ENCODE results near the gene TTYH1.

TTYH1 gene

DNA sequence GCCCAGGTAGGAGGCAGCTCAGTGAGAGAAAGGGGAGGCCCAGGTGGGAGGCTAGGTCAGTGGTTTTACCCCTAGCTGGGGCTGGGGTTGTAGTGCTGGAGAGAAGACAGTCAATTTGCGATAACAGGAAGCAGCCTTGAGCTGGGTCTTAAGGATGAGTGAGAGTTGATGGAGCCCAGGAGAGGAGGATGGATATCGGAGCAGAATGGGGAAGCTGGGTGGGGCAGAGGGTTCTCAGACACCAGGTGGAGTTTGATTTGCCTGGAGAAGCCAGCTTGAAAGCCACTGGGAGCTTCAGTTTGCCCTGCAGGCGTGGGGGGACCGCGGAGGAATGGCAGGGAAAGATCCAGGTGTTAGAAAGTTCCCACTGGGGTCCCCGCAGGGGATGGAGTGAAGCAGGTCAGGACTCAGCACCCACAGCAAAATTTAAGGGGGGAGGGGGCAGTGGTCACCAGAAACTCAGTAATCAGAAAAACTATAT lies 58.7 kb downstream of the TTYH1 start:
- no peak for DNase-seq

DNA sequence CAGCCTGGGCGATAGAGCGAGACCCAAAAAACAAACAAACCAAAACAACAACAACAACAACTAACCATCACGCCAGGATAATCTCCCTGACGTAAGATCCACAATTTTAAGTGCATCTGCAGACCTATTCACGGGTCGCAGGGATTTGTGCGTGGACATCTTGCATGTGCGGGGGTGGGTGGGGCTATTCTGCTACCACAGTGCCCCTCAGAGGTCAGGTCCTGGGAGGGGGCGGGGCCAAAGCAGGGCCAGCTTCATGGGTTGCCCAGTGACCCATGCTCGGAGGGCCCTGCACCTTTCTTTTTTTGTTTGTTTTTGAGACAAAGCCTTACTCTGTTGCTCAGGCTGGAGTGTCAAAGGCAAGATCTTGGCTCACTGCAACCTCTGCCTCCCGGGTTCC lies 60.4 kb downstream of the TTYH1 start:
- DNase-seq = no peak

DNA sequence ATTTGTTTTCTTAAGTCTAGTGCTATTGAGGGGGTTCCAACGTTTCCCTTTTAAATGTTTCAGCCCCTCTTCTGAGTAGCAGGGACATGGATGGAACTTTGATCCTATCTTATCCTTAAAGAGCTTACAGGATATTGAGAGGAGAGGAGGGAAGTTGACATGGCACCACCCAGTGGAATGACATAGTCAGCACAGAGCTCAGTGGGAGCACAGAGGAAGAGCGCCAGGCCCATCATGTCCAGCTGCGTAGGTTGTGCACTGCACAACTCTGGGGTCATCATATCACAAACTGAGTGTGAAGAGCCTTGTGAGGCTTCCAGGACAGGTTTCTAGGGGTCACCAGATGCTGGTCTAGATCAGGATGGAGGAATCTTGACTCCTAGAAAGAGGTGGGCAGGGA lies 62.4 kb downstream of the TTYH1 start:
- DNase-seq = no peak

DNA sequence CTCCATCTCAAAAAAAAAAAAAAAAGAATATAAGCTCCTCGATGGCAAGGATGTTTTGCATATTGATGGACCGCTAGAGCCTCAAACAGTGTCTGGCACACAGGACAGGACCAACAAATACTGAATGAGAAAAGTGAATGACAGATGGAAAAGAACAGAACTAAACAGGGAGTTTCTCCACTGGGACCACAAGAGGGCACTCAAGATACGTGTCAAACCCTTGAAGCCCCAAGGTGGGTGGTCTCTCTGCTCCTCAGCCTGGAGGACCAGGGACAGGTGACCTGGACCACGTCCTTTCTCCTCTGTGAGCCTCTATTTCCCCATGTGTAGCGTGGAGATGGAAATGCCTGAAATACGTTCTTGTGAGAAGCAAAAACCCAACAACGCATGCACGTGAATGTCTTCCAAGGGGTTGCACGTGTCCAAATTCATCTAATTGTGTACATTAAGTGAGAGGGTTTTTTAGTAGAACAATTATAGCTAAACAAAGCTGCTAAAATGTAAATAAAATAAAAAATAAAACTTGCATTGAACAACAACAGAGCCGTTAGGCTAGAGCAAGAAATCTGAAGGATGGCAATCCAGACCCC lies 63.5 kb downstream of the TTYH1 start:
- peak in 3 of 58 donors; percentile 2 to 12 (median 7) for DNase-seq

DNA sequence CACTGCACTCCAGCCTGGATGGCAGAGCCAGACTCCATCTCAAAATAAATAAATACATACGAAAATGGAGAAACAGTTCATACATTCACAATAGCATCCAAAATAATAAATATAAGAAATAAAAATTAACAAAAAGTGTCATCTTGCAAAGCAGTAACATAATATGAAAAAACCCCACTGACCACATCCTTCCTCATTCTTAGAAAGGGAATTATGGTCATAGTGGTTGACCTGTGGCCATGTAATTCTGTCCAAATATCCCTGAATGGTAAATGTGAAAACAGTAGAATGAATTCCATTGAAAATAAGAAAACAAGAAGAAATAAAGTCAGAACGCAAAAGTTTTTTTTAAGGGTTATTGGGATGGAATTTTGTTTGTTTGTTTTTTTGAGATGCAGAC lies 64.8 kb downstream of the TTYH1 start:
- no peak for DNase-seq

DNA sequence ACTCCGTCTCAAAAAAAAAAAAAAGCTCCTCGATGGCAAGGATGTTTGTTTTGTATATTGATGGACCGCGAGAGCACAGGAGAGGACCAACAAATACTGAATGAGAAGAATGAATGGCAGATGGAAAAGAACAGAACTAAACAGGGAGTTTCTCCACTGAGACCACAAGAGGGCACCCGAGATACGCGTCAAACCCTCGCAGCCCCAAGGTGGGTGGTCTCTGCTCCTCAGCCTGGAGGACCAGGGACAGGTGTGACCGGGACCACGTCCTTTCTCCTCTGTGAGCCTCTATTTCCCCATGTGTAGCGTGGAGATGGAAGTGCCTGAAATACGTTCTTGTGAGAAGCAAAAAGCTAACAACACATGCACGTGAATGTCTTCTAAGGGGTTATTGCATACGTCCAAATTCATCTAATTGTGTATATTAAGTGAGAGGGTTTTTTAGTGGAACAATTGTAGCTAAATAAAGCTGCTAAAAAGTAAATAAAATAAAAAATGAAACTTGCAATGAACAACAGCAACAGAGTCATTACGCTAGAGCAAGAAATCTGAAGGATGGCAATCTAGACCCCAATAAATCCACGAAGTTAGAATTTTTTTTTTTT lies 66.2 kb downstream of the TTYH1 start:
- DNase-seq = peak in 10 of 58 donors; percentile 6 to 23 (median 14)

DNA sequence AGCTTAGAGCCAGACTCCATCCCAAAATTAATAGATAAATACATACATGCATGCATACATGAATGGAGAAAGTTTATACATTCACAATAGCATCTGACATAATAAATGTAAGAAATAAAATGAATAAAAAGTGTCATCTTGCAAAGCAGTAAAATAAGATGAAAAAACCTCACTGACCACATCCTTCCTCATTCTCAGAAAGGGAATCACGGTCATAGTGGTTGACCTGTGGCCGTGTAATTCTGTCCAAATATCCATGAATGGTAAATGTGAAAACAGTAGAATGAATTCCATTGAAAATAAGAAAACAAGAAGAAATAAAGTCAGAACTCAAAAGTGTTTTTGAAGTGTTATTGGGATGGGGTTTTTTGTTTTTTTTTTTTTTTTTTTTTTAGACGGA lies 67.6 kb downstream of the TTYH1 start:
- DNase-seq = no peak

DNA sequence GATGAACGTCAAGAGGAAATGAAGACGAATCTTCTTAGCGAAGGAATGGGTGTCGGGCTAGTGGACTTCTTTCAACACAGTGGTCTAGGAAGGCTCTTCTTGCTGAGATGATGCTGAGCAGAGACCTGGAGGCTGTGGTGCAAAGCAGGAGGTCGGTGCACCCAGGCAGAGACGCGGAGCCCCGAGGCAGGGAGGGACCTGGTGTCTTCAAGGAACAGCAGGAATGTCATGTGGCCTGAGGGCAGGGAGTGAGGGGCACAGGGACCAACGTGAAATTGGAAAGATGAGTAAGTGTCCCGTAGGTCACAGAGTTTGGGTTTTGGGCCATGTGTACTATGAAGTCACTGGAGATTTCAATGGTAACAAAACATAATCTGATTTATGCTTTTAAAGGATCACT lies 69.2 kb downstream of the TTYH1 start:
- no peak for DNase-seq

DNA sequence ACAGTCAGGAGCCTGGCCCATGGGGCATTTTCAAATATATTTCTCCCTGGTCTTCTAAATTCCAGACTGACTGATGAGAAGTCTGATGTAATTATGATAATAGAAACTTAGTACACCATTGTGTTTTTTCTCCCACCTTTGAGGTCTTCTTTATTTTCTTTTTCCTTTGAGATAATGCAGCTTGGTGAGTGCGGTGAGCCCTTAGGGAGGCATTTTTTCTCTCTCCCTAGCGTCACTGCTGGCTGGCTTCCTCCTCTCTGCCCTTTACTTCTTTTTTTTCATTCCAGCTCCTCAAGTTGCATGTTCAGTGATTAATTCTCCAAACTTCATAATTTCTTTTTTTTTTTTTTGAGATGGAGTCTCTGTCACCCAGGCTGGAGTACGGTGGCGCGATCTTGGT lies 70.6 kb downstream of the TTYH1 start:
- DNase-seq = no peak

Measured in anterior cingulate cortex (tissue), 58 donors.